Right lobe of liver (tissue), 6 donors: ENCODE data around the gene HSPA12B. TPM values are rescaled to one million over a fixed set of nuclear protein-coding genes. Genes with fewer than 3 reads are reported as not detected.

Source experiments
- ATAC-seq, 4 donors: fragments of 200-7000 bp; cut with Tn5 transposase; one replicate each; pipeline ENCODE4 v1.9.1; 2020; ENCODE audit warnings: mild to moderate bottlenecking in 4 of 4, moderate library complexity in 4 of 4
- DNase-seq, 3 donors: peaks; one replicate each; pipeline ENCODE4 v3.0.0-alpha.2; 2020
- H3K27ac ChIP-seq, 3 donors: fragments of 200-600 bp; one replicate each; pipeline ENCODE4 v1.8.0; 2022
- H3K27me3 ChIP-seq, 2 donors: fragments of 200-600 bp; one replicate each; pipeline ENCODE4 v1.8.0; 2022
- H3K36me3 ChIP-seq, 4 donors: fragments of 200-600 bp; sonication (generic) in 1 of 4; one replicate each; pipeline versions ENCODE4 v1.5.1 to v1.8.0; 2017 to 2022; ENCODE audit warnings: control low read depth in 1 of 4
- H3K4me1 ChIP-seq, 4 donors: fragments of 200-600 bp; sonication (generic) in 1 of 4; one replicate each; pipeline versions ENCODE4 v1.5.1 to v1.8.0; 2017 to 2022; ENCODE audit warnings: control low read depth in 1 of 4
- H3K4me3 ChIP-seq, 3 donors: fragments of 200-600 bp; one replicate each; pipeline ENCODE4 v1.8.0; 2022
- H3K9me3 ChIP-seq, 4 donors: fragments of 200-600 bp; sonication (generic) in 1 of 4; one replicate each; pipeline versions ENCODE4 v1.5.1 to v1.8.0; 2017 to 2022; ENCODE audit warnings: control low read depth in 1 of 4
- POLR2A ChIP-seq: fragments of 450-650 bp; IDR thresholded peaks from one replicate; pipeline ENCODE4 v1.6.1; 2017; ENCODE audit warnings: antibody characterized with exemption, mild to moderate bottlenecking
- WGBS: methylation state at CpG from one replicate; pipeline ENCODE4 v1.1.6; 2018; ENCODE audit warnings: low coverage, low lambda C conversion rate; ENCODE audit not compliant: insufficient coverage; ENCODE audit errors: missing lambda C conversion rate; 5-methylcytosine and 5-hydroxymethylcytosine counted together
- intact Hi-C, 2 donors: fragments of 100-400 bp; cut with DNase I; formaldehyde crosslinking; loops; one replicate each; pipeline versions ENCODE4 v1.11.2 to v1.14.1; 2022
- total RNA-seq, 6 experiments: library from RNA; depleted of rRNA in 2 of 6; stranded (reverse); fragments of >200 nt in 2 of 6; fragmentation: NEBNext Ultra II Directional in 3 of 6; extraction: Animal tissue kit (Norgen Biotek cat#: 25700) in 3 of 6; gene quantifications; one replicate each; pipeline versions ENCODE4 v1.1.0 to v1.2.4, GENCODE V29; 2016 to 2023
- TF ChIP-seq, protein P1 (sequence below), 4 donors: fragments of 200-600 bp in 3 of 4; fragments of 450-650 bp in 1 of 4; IDR thresholded peaks; one replicate each; pipeline versions ENCODE4 v1.5.1 to v1.8.0; 2016 to 2022; ENCODE audit warnings: antibody characterized with exemption in 4 of 4, mild to moderate bottlenecking in 2 of 4
- donor health status: DM: no; HTN: yes; CAD: no.
- donor health status: DM: no; HTN: no; CAD: no.
- donor health status: DM: no; HTN: no; CAD: no.
- donor health status: DM: no; HTN: yes; CAD: no.
- donor health status: DM: no; HTN: yes; CAD: no.

The HSPA12B gene
- total RNA-seq, 6 experiments from 2014 or later: 0.46 to 2.2 (median 0.97) TPM

GRCh38 chr20:3721912-3722311 is 10.6 kb upstream of the HSPA12B start:
- intact Hi-C loops: no loop called here
- Histone ChIP-seq H3K9me3 (no peaks in the 10 kb centered on the region), H3K4me1 (no peaks in the 10 kb centered on the region), H3K4me3 (no peak overlapping the region), H3K27ac (no peak overlapping the region), H3K27me3 (no peaks in the 10 kb centered on the region), H3K36me3 (no peaks in the 10 kb centered on the region)
- ATAC-seq: no peak
- 70% methylated on average over 4 of the region's 4 CpGs for WGBS
- DNase-seq: no peak
- TF ChIP-seq, protein P1, sequence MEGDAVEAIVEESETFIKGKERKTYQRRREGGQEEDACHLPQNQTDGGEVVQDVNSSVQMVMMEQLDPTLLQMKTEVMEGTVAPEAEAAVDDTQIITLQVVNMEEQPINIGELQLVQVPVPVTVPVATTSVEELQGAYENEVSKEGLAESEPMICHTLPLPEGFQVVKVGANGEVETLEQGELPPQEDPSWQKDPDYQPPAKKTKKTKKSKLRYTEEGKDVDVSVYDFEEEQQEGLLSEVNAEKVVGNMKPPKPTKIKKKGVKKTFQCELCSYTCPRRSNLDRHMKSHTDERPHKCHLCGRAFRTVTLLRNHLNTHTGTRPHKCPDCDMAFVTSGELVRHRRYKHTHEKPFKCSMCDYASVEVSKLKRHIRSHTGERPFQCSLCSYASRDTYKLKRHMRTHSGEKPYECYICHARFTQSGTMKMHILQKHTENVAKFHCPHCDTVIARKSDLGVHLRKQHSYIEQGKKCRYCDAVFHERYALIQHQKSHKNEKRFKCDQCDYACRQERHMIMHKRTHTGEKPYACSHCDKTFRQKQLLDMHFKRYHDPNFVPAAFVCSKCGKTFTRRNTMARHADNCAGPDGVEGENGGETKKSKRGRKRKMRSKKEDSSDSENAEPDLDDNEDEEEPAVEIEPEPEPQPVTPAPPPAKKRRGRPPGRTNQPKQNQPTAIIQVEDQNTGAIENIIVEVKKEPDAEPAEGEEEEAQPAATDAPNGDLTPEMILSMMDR (IDR thresholded peaks at IDR 0.05): no peak
- no peak for TF ChIP-seq POLR2A

- no peaks in the 10 kb centered on the region for H3K9me3 ChIP-seq
- WGBS: 86% methylated on average over 5 of the region's 8 CpGs
- no peak overlapping the region for H3K4me3 ChIP-seq
- intact Hi-C loops: no loop called here
- H3K4me1 ChIP-seq: no peaks in the 10 kb centered on the region
- ATAC-seq (no peak), DNase-seq (no peak)
- H3K27ac ChIP-seq: no peak overlapping the region
- H3K36me3 ChIP-seq: no peaks in the 10 kb centered on the region
- H3K27me3 ChIP-seq: no peaks in the 10 kb centered on the region
- TF ChIP-seq POLR2A: no peak
These were observed 9.2 kb upstream of the HSPA12B start for GRCh38 chr20:3723284-3723683.

GRCh38 chr20:3724356-3724755 is 8.1 kb upstream of the HSPA12B start:
- TF ChIP-seq, protein P1 (IDR thresholded peaks at IDR 0.05): no peak
- no peak for TF ChIP-seq POLR2A
- DNase-seq (no peak), ATAC-seq (no peak)
- no peak overlapping the region for H3K27ac ChIP-seq
- WGBS: 51% methylated on average over 4 of the region's 4 CpGs
- H3K27me3 ChIP-seq: no peaks in the 10 kb centered on the region
- no peaks in the 10 kb centered on the region for H3K9me3 ChIP-seq
- no peak overlapping the region for H3K4me3 ChIP-seq
- intact Hi-C loops: no loop called here
- no peaks in the 10 kb centered on the region for H3K4me1 ChIP-seq
- H3K36me3 ChIP-seq: no peaks in the 10 kb centered on the region

DNA sequence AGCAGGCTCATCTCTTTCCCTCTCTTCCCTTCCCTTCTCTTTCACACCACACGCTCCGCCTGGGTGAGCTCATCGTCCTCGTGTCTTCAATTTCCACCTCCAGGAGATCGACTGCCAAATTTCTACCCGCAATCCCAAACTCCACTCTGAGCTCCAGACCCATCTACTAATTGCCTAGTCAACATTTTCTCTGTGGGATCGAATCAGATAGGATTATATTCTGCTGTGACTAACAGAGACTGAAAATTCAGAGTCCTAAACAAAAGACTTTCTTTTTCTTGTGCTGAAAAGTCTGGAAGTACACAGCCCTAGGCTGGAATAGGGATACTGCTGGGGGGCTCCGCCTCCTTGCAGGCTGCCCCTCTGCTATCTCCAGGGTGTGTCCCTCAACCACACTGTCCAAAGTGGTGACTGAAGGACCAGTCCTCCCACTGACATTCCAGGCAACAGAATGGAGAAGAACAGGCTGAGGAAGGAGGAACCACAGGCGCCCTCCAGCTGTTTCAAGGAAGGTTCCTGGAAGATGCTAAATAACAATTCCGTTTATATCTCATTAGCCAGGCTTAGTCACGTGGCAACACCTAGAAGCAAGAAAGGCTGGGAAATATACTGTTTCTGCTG is 5.0 kb upstream of the HSPA12B start:
- H3K27me3 ChIP-seq: no peaks in the 10 kb centered on the region
- no peak for TF ChIP-seq POLR2A
- TF ChIP-seq, protein P1 (IDR thresholded peaks at IDR 0.05): no peak
- no peak overlapping the region for H3K27ac ChIP-seq
- ATAC-seq (no peak), DNase-seq (no peak)
- WGBS: 27% methylated on average over 9 of the region's 11 CpGs
- H3K4me3 ChIP-seq: no peak overlapping the region
- no peaks in the 10 kb centered on the region for H3K9me3 ChIP-seq
- H3K4me1 ChIP-seq: no peaks in the 10 kb centered on the region
- no peaks in the 10 kb centered on the region for H3K36me3 ChIP-seq
- intact Hi-C loops: no loop called here

DNA sequence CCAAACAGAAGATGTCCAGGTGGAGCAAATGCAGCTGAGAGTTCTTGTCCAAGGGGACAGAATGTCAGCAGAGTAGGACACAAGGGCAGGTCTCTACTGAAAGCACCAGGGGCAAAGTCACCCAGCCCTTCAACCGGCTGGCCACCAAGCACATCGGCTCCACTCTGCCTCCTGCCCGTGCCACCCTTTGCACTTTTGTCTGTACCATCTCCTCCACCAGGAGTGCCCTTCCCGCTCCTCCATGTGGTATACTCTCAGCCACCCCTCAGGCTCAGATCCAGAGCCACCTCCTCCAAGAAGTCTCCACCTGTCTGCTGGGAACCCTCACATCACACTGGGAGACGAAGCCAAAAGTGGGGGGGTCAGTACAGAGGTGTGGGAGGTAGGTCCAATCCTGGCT is 4.1 kb upstream of the HSPA12B start:
- Histone ChIP-seq H3K36me3 (no peaks in the 10 kb centered on the region), H3K4me3 (no peak overlapping the region), H3K4me1 (no peaks in the 10 kb centered on the region), H3K27ac (no peak overlapping the region), H3K27me3 (no peaks in the 10 kb centered on the region), H3K9me3 (no peaks in the 10 kb centered on the region)
- intact Hi-C loops: no loop called here
- no peak for DNase-seq
- no peak for TF ChIP-seq POLR2A
- TF ChIP-seq, protein P1 (IDR thresholded peaks at IDR 0.05): no peak
- no peak for ATAC-seq
- WGBS: 83% methylated on average over 2 of the region's 5 CpGs
